Measurements from ENCODE around the gene METTL16. TPM values are rescaled to one million over a fixed set of nuclear protein-coding genes. Genes with fewer than 3 reads are reported as not detected.
"Not testable (repeated sequence)": the region's sequence is repeated elsewhere in the genome, so short reads cannot be mapped to it uniquely, and the experiment has no call there.

Gene METTL16
- total and polyA plus RNA-seq, 2 experiments from 2014 or later: 14.7 to 19.3 TPM

DNA sequence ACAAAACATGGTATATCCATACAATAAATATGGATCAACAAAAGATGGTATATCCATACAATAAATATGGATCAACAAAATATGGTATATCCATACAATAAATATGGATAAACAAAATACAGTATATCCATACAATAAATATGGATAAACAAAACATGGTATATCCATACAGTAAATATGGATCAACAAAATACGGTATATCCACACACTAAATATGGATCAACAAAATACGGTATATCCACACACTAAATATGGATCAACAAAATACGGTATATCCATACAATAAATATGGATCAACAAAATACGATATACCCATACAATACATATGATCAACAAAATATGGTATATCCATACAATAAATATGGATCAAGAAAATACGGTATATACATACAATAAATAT lies 8.1 kb downstream of the METTL16 start:
- no peaks in the 10 kb centered on the region for H3K9me2 ChIP-seq (replicated peaks; ENCODE audit: insufficient read depth)
- no peak for TF ChIP-seq EZH2 (IDR thresholded peaks at IDR 0.05; ENCODE audit: borderline replicate concordance)
- no peak for TF ChIP-seq EZH2phosphoT487 (IDR thresholded peaks at IDR 0.05; ENCODE audit: low read depth, severe bottlenecking, unreplicated experiment)
- no peak for TF ChIP-seq CTCF (IDR thresholded peaks at IDR 0.05; ENCODE audit: poor library complexity)
- H4K20me1 ChIP-seq (ENCODE audit: insufficient read depth, poor library complexity, severe bottlenecking): peaks cover 6% of the 10 kb centered on the region
- peaks cover 5% of the 10 kb centered on the region for H3K9me3 ChIP-seq (ENCODE audit: low read depth)
- H3K27me3 ChIP-seq: no peaks in the 10 kb centered on the region
- DNase-seq (ENCODE audit: low spot score): no peak
- H3K79me2 ChIP-seq: peaks cover 65% of the 10 kb centered on the region
- no peak overlapping the region for H3K4me2 ChIP-seq
- no peaks in the 10 kb centered on the region for H3K36me3 ChIP-seq (replicated peaks; ENCODE audit: insufficient read depth, low read depth)
- no peak overlapping the region for H3K27ac ChIP-seq
- WGBS (ENCODE audit: low lambda C conversion rate, missing lambda C conversion rate): 91% methylated on average over 5 of the region's 5 CpGs
- no peak overlapping the region for H2AFZ ChIP-seq
- no peaks in the 10 kb centered on the region for H3K4me1 ChIP-seq (ENCODE audit: insufficient read depth)
- H3K4me3 ChIP-seq: no peak overlapping the region

- H3K79me2 ChIP-seq: peaks cover 59% of the 10 kb centered on the region
These were observed 8.7 kb downstream of the METTL16 start for GRCh38 chr17:2502871-2503580.

DNA sequence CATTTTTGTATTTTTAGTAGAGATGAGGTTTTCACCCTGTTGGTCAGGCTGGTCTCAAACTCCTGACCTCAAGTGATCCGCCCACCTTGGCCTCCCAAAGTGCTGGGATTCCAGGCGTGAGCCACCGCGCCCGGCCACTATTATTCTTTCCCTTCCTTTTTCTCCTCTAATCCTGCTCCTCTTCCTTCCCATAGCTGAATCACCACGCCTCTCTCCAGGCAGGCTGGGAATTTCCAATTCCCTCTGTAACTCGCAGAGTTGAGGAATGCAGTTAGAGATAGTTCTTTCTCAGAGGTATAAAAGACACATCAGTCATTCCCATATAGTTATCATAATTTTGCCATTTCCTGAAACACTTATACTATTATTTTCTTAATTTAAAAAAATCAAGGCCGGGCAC lies 11.2 kb downstream of the METTL16 start:
- Histone ChIP-seq H3K4me1 (ENCODE audit: insufficient read depth) (no peaks in the 10 kb centered on the region), H2AFZ (no peak overlapping the region), H3K36me3 (replicated peaks; ENCODE audit: insufficient read depth, low read depth) (no peaks in the 10 kb centered on the region), H3K27me3 (no peaks in the 10 kb centered on the region), H4K20me1 (ENCODE audit: insufficient read depth, poor library complexity, severe bottlenecking) (peaks cover 6% of the 10 kb centered on the region), H3K4me3 (no peak overlapping the region), H3K27ac (no peak overlapping the region), H3K4me2 (no peak overlapping the region), H3K9me2 (replicated peaks; ENCODE audit: insufficient read depth) (no peaks in the 10 kb centered on the region), H3K9me3 (ENCODE audit: low read depth) (peaks cover 5% of the 10 kb centered on the region), H3K79me2 (peaks cover 53% of the 10 kb centered on the region)
- 81% methylated on average over 8 of the region's 8 CpGs for WGBS (ENCODE audit: low lambda C conversion rate, missing lambda C conversion rate)
- DNase-seq (ENCODE audit: low spot score): no peak
- TF ChIP-seq EZH2phosphoT487 (IDR thresholded peaks at IDR 0.05; ENCODE audit: low read depth, severe bottlenecking, unreplicated experiment): no peak

More at GRCh38 chr17:2502871-2503580, 8.7 kb downstream of the METTL16 start:
- Histone ChIP-seq H3K27me3 (no peaks in the 10 kb centered on the region), H3K27ac (no peak overlapping the region), H3K9me2 (replicated peaks; ENCODE audit: insufficient read depth) (no peaks in the 10 kb centered on the region), H3K4me2 (no peak overlapping the region), H3K9me3 (ENCODE audit: low read depth) (peaks cover 5% of the 10 kb centered on the region), H3K4me1 (ENCODE audit: insufficient read depth) (no peaks in the 10 kb centered on the region), H4K20me1 (ENCODE audit: insufficient read depth, poor library complexity, severe bottlenecking) (peaks cover 6% of the 10 kb centered on the region), H3K4me3 (no peak overlapping the region), H2AFZ (no peak overlapping the region), H3K36me3 (replicated peaks; ENCODE audit: insufficient read depth, low read depth) (no peaks in the 10 kb centered on the region)
- no peak for DNase-seq (ENCODE audit: low spot score)
- WGBS (ENCODE audit: low lambda C conversion rate, missing lambda C conversion rate): over 99% methylated on average over 8 of the region's 8 CpGs
- TF ChIP-seq EZH2 (IDR thresholded peaks at IDR 0.05; ENCODE audit: borderline replicate concordance) (no peak), CTCF (IDR thresholded peaks at IDR 0.05; ENCODE audit: poor library complexity) (no peak), EZH2phosphoT487 (IDR thresholded peaks at IDR 0.05; ENCODE audit: low read depth, severe bottlenecking, unreplicated experiment) (no peak)

DNA sequence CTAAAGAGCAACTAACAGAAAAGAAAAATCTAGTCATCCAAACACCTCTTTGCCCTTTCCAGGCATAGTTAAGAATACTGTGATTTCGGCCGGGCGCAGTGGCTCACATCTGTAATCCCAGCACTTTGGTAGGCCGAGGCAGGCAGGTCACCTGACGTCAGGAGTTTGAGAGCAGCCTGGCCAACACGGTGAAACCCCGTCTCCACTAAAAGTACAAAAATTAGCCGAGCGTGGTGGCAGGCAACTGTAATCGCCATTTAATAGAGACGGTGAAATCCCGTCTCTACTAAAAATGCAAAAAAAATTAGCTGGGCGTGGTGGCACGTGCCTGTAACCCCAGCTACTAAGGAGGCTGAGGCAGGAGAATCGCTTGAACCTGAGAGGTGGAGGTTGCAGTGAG lies 22.4 kb downstream of the METTL16 start:
- not testable (repeated sequence) for H3K27ac ChIP-seq; H3K9me2 ChIP-seq (replicated peaks; ENCODE audit: insufficient read depth); H3K9me3 ChIP-seq (ENCODE audit: low read depth); H3K27me3 ChIP-seq; H3K4me3 ChIP-seq; H3K4me2 ChIP-seq; H3K4me1 ChIP-seq (ENCODE audit: insufficient read depth); DNase-seq (ENCODE audit: low spot score); H2AFZ ChIP-seq; H3K36me3 ChIP-seq (replicated peaks; ENCODE audit: insufficient read depth, low read depth); H4K20me1 ChIP-seq (ENCODE audit: insufficient read depth, poor library complexity, severe bottlenecking)
- WGBS (ENCODE audit: low lambda C conversion rate, missing lambda C conversion rate): 95% methylated on average over 15 of the region's 15 CpGs
- H3K79me2 ChIP-seq: peaks cover 36% of the 10 kb centered on the region
